Fibroblast of skin of back (primary cell): ENCODE data around the gene GRID2.
A peak's percentile ranks its signal among the peaks of the same experiment; 100 is the strongest.

ENCODE experiments used
- DNase-seq: peaks from one replicate; pipeline ENCODE4 v3.0.0-alpha.2; 2013

GRID2 gene

GRCh38 chr4:93767917-93768316 lies 1464.2 kb downstream of the GRID2 start:
- DNase-seq = no peak

GRCh38 chr4:93770201-93770600 lies 1466.4 kb downstream of the GRID2 start:
- no peak for DNase-seq

GRCh38 chr4:93771640-93772411 lies 1468.1 kb downstream of the GRID2 start:
- DNase-seq = no peak

- DNase-seq = no peak
Measured at GRCh38 chr4:93772858-93773257, 1469.1 kb downstream of the GRID2 start.

GRCh38 chr4:93775551-93775950 lies 1471.8 kb downstream of the GRID2 start:
- DNase-seq = no peak

GRCh38 chr4:93776386-93777080 lies 1472.8 kb downstream of the GRID2 start:
- DNase-seq = peak; percentile 24

- DNase-seq = no peak
Measured at GRCh38 chr4:93777081-93777460, 1473.3 kb downstream of the GRID2 start.

- no peak for DNase-seq
Measured at GRCh38 chr4:93779228-93779627, 1475.5 kb downstream of the GRID2 start.

GRCh38 chr4:93780080-93780479 lies 1476.3 kb downstream of the GRID2 start:
- DNase-seq = no peak

GRCh38 chr4:93781198-93781597 lies 1477.4 kb downstream of the GRID2 start:
- DNase-seq = no peak

GRCh38 chr4:93786149-93786548 lies 1482.4 kb downstream of the GRID2 start:
- DNase-seq = no peak

GRCh38 chr4:93788712-93789111 lies 1484.9 kb downstream of the GRID2 start:
- peak; percentile 5 for DNase-seq

GRCh38 chr4:93791570-93792195 lies 1487.9 kb downstream of the GRID2 start:
- peak; percentile 47 for DNase-seq

GRCh38 chr4:93802045-93802444 lies 1498.3 kb downstream of the GRID2 start:
- no peak for DNase-seq

- no peak for DNase-seq
Measured at GRCh38 chr4:93809773-93810172, 1506.0 kb downstream of the GRID2 start.

- no peak for DNase-seq
Measured at GRCh38 chr4:93810340-93810992, 1506.7 kb downstream of the GRID2 start.

- no peak for DNase-seq
Measured at GRCh38 chr4:93813092-93813491, 1509.3 kb downstream of the GRID2 start.

GRCh38 chr4:93814141-93814540 lies 1510.4 kb downstream of the GRID2 start:
- no peak for DNase-seq

- DNase-seq = no peak
Measured at GRCh38 chr4:93814722-93815121, 1511.0 kb downstream of the GRID2 start.
